ENCODE data around the gene RBFOX2. TPM values are rescaled to one million over a fixed set of nuclear protein-coding genes. Genes with fewer than 3 reads are reported as not detected.

RBFOX2 gene
- total and polyA plus RNA-seq, 2 donors (not counting 3 experiments of a cell fraction or from before 2014, with no cell fraction given): 125 to 142 TPM

DNA sequence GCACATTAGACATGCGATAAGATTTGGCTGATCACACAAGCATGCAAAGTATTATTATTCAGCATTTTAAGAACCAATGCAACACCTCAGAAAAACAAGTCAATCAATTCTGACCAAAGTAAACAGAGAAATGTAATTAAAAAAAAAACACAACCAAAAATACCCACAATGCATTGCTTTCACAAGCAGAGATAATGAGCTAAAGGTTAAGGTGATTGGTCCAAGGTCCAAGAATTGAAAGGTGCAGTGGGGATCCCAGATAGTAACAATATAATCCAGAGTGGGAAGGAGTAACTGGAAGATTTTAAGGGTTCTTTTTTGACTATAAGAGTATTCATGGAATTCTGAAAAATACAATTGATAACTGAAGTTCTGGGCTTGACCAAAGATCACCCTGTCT, 271.9 kb downstream of the RBFOX2 start:
- no TSS peak for BruUV-seq (replicated peaks)

More for the DNA sequence above, 271.9 kb downstream of the RBFOX2 start:
- Histone ChIP-seq H3K36me3 (ENCODE audit: control insufficient read depth in 2 of 2, extremely low read depth in 1 of 2, insufficient read depth in 2 of 2, low read length in 2 of 2) (peaks cover 5 to 13% of the 10 kb centered on the region in 2 experiments), H3K9me1 (replicated peaks; ENCODE audit: control insufficient read depth, extremely low read depth, insufficient read depth, low read length) (no peaks in the 10 kb centered on the region), H4K20me1 (replicated peaks; ENCODE audit: control insufficient read depth, extremely low read depth, insufficient read depth, low read length) (no peaks in the 10 kb centered on the region), H3K9ac (replicated peaks; ENCODE audit: extremely low read depth, insufficient read depth, low read length) (no peak overlapping the region), H3K79me2 (ENCODE audit: control insufficient read depth, insufficient read depth, low read length) (no peaks in the 10 kb centered on the region), H3K4me2 (ENCODE audit: insufficient read depth, low read length) (no peak overlapping the region), H3K27ac (ENCODE audit: insufficient read depth, low read depth, low read length) (no peak overlapping the region), H3K4me3 (replicated peaks in 1 of 3; ENCODE audit: insufficient read depth in 1 of 3, low read depth in 1 of 3, low read length in 3 of 3) (no peak overlapping the region), H2AFZ (ENCODE audit: low read depth, low read length) (no peak overlapping the region), H3K27me3 (ENCODE audit: control insufficient read depth in 2 of 2, insufficient read depth in 2 of 2, low read length in 2 of 2) (no peaks in the 10 kb centered on the region), H3K4me1 (ENCODE audit: control insufficient read depth, extremely low read depth, insufficient read depth, low read length) (no peaks in the 10 kb centered on the region), H3K9me3 (replicated peaks; ENCODE audit: control insufficient read depth, insufficient read depth, low read length) (no peaks in the 10 kb centered on the region)
- CTCF ChIA-PET: interaction anchor here (1.1 to 1.5 kb wide), 2 partner anchors 10 to 368 kb away, joined by 3 to 4 read pairs; no protein-coding TSS in a partner anchor
- dilution Hi-C loops (cut with MboI; ENCODE audit: extremely low pct_ligation_motif_present, low sequenced_read_pairs) (loop anchor here (10.0 kb wide), 1 partner anchor 278 kb away; no protein-coding TSS in a partner anchor), intact Hi-C loops (cut with micrococcal nuclease) (loop anchor here (10.0 kb wide), 1 partner anchor 368 kb away; no protein-coding TSS in a partner anchor)
- no peak for DNase-seq (ENCODE audit: low read depth, low spot score)
- no peak for TF ChIP-seq FOS (IDR thresholded peaks at IDR 0.05; ENCODE audit: borderline replicate concordance, insufficient read depth, low read length)
- TF ChIP-seq, protein P1, sequence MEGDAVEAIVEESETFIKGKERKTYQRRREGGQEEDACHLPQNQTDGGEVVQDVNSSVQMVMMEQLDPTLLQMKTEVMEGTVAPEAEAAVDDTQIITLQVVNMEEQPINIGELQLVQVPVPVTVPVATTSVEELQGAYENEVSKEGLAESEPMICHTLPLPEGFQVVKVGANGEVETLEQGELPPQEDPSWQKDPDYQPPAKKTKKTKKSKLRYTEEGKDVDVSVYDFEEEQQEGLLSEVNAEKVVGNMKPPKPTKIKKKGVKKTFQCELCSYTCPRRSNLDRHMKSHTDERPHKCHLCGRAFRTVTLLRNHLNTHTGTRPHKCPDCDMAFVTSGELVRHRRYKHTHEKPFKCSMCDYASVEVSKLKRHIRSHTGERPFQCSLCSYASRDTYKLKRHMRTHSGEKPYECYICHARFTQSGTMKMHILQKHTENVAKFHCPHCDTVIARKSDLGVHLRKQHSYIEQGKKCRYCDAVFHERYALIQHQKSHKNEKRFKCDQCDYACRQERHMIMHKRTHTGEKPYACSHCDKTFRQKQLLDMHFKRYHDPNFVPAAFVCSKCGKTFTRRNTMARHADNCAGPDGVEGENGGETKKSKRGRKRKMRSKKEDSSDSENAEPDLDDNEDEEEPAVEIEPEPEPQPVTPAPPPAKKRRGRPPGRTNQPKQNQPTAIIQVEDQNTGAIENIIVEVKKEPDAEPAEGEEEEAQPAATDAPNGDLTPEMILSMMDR (IDR thresholded peaks at IDR 0.05; ENCODE audit: extremely low read depth in 1 of 2, insufficient read depth in 1 of 2, low read depth in 1 of 2, low read length in 2 of 2): no peak
- TF ChIP-seq GATA2 (IDR thresholded peaks at IDR 0.05; ENCODE audit: insufficient read depth, insufficient read length, low read depth, low read length): no peak
- TF ChIP-seq EZH2 (IDR thresholded peaks at IDR 0.05; ENCODE audit: borderline replicate concordance, low read depth, low read length, severe bottlenecking): no peak
- TF ChIP-seq, protein P2, sequence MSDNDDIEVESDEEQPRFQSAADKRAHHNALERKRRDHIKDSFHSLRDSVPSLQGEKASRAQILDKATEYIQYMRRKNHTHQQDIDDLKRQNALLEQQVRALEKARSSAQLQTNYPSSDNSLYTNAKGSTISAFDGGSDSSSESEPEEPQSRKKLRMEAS (IDR thresholded peaks at IDR 0.05; ENCODE audit: insufficient read depth, insufficient read length): no peak
- TF ChIP-seq MYC (IDR thresholded peaks at IDR 0.05; ENCODE audit: low read depth, low read length): no peak
- no peak for TF ChIP-seq JUN (IDR thresholded peaks at IDR 0.05; ENCODE audit: borderline replicate concordance, insufficient read depth, insufficient read length, low read depth)
- no peak for TF ChIP-seq POLR2AphosphoS5 (IDR thresholded peaks at IDR 0.05; ENCODE audit: insufficient read depth, low read depth, low read length)
- no peak for TF ChIP-seq POLR2A (IDR thresholded peaks at IDR 0.05; ENCODE audit: low read depth, low read length)
- no peak for FAIRE-seq
- POLR2A ChIA-PET: no interaction called here
